DMS79 (cell line): Measurements from ENCODE around the gene ELOVL6.

Experiments used
- DNase-seq: peaks from one replicate; lab custom pipeline; 2025; lab: John Stamatoyannopoulos, UW

The ELOVL6 gene

GRCh38 chr4:110025056-110025455 lies 173.4 kb downstream of the ELOVL6 start:
- no peak for DNase-seq

- no peak for DNase-seq
These were observed 176.0 kb downstream of the ELOVL6 start for GRCh38 chr4:110022457-110022856.

GRCh38 chr4:110020646-110021443 lies 177.6 kb downstream of the ELOVL6 start:
- no peak for DNase-seq

- DNase-seq, result no peak
These were observed 178.3 kb downstream of the ELOVL6 start for GRCh38 chr4:110020139-110020538.

- no peak for DNase-seq
These were observed 179.3 kb downstream of the ELOVL6 start for GRCh38 chr4:110019153-110019552.

GRCh38 chr4:110014233-110014632 lies 184.2 kb downstream of the ELOVL6 start:
- DNase-seq, result no peak

GRCh38 chr4:110012917-110013316 lies 185.5 kb downstream of the ELOVL6 start:
- DNase-seq, result no peak

GRCh38 chr4:110010797-110011196 lies 187.6 kb downstream of the ELOVL6 start:
- DNase-seq, result no peak

- no peak for DNase-seq
These were observed 188.9 kb downstream of the ELOVL6 start for GRCh38 chr4:110009550-110009949.

GRCh38 chr4:110008540-110008939 lies 189.9 kb downstream of the ELOVL6 start:
- DNase-seq, result no peak

- DNase-seq, result no peak
These were observed 191.2 kb downstream of the ELOVL6 start for GRCh38 chr4:110007217-110007616.

- DNase-seq, result peak; percentile 16
These were observed 192.9 kb downstream of the ELOVL6 start for GRCh38 chr4:110005461-110006056.

- DNase-seq, result no peak
These were observed 193.9 kb downstream of the ELOVL6 start for GRCh38 chr4:110004556-110004955.

- DNase-seq, result no peak
These were observed 194.8 kb downstream of the ELOVL6 start for GRCh38 chr4:110003401-110004187.

- DNase-seq, result no peak
These were observed 196.1 kb downstream of the ELOVL6 start for GRCh38 chr4:110002326-110002725.

- no peak for DNase-seq
These were observed 198.9 kb downstream of the ELOVL6 start for GRCh38 chr4:109999585-109999912.

GRCh38 chr4:109998867-109999584 lies 199.4 kb downstream of the ELOVL6 start:
- no peak for DNase-seq

- DNase-seq, result no peak
These were observed 201.9 kb downstream of the ELOVL6 start for GRCh38 chr4:109996526-109996925.
